PC-3 (cell line): ENCODE measurements around the gene SLC30A7.

Experiments
- EZH2phosphoT487 ChIP-seq: fragments of 300-600 bp; sonication (generic); IDR thresholded peaks from 2 replicates; pipeline ENCODE4 v1.6.1; 2018; ENCODE audit warnings: mild to moderate bottlenecking, antibody characterized with exemption, low read length, borderline replicate concordance
- TF ChIP-seq, protein P1 (sequence below): fragments of 300-600 bp; sonication (generic); conservative IDR thresholded peaks from 2 replicates; pipeline ENCODE4 v1.5.1; 2017; ENCODE audit warnings: antibody characterized with exemption, low read depth, mild to moderate bottlenecking, low read length

DNA sequence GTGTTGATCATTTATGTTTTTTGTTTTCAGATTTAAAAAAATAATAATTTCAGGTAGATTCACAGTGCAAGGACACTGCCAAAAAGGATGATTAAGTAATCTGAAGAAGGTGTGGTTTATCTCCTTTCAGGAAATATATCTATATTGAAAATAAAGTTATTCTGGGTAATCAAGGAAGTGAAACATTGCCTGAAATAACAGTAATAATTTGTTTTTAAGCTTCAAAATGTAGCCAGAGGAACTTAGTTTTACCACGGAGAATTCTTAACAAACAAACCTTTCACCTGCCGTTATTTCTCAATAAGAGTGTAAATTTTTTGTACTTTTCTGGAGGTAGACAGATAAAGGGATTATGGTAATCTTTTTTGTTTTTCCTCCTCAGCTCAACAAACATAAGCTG is 132.6 kb downstream of the SLC30A7 start:
- TF ChIP-seq, protein P1, sequence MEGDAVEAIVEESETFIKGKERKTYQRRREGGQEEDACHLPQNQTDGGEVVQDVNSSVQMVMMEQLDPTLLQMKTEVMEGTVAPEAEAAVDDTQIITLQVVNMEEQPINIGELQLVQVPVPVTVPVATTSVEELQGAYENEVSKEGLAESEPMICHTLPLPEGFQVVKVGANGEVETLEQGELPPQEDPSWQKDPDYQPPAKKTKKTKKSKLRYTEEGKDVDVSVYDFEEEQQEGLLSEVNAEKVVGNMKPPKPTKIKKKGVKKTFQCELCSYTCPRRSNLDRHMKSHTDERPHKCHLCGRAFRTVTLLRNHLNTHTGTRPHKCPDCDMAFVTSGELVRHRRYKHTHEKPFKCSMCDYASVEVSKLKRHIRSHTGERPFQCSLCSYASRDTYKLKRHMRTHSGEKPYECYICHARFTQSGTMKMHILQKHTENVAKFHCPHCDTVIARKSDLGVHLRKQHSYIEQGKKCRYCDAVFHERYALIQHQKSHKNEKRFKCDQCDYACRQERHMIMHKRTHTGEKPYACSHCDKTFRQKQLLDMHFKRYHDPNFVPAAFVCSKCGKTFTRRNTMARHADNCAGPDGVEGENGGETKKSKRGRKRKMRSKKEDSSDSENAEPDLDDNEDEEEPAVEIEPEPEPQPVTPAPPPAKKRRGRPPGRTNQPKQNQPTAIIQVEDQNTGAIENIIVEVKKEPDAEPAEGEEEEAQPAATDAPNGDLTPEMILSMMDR = no peak
- TF ChIP-seq EZH2phosphoT487 = no peak
